Neural cell (in vitro differentiated cells): ENCODE measurements around the gene DOCK10.

ENCODE experiments used
- EZH2 ChIP-seq: fragments of 200-600, 300-800 bp; shearing (Covaris generic), sonication (generic); IDR thresholded peaks from 2 replicates; pipeline ENCODE4 v1.6.1; 2014; ENCODE audit warnings: antibody characterized with exemption, low read length, borderline replicate concordance, mild to moderate bottlenecking; ENCODE audit not compliant: insufficient read depth, poor library complexity, severe bottlenecking
- RAD21 ChIP-seq: fragments of 450-650 bp; conservative IDR thresholded peaks from 2 replicates; pipeline ENCODE4 v1.6.1; 2014; ENCODE audit warnings: antibody characterized with exemption, mild to moderate bottlenecking, moderate library complexity
- TF ChIP-seq, protein P1 (sequence below): fragments of 450-650 bp; IDR thresholded peaks from 2 replicates; pipeline ENCODE4 v1.5.1; 2014; ENCODE audit warnings: antibody characterized with exemption, mild to moderate bottlenecking, moderate library complexity; ENCODE audit not compliant: poor library complexity, severe bottlenecking

DNA sequence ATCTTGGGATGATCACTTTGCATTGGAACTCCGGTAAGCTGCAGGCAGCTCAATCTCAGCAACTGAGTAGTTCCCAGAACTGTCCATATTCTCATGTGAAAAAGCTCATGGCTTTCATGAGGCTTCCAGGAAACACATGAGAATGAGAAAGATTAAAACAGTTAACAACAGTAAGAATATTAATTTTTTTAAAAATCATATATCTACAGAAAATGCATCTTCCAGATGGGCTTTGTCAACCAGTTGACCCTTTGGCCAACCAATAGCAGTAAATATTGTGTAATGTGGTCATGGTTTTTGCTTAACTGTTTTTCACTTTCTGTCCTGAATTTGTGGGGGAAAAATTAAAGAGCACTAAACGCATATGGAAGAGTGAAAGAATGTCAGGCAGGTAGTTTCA lies 194.9 kb downstream of the DOCK10 start:
- TF ChIP-seq, protein P1, sequence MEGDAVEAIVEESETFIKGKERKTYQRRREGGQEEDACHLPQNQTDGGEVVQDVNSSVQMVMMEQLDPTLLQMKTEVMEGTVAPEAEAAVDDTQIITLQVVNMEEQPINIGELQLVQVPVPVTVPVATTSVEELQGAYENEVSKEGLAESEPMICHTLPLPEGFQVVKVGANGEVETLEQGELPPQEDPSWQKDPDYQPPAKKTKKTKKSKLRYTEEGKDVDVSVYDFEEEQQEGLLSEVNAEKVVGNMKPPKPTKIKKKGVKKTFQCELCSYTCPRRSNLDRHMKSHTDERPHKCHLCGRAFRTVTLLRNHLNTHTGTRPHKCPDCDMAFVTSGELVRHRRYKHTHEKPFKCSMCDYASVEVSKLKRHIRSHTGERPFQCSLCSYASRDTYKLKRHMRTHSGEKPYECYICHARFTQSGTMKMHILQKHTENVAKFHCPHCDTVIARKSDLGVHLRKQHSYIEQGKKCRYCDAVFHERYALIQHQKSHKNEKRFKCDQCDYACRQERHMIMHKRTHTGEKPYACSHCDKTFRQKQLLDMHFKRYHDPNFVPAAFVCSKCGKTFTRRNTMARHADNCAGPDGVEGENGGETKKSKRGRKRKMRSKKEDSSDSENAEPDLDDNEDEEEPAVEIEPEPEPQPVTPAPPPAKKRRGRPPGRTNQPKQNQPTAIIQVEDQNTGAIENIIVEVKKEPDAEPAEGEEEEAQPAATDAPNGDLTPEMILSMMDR: no peak
- no peak for TF ChIP-seq RAD21
- no peak for TF ChIP-seq EZH2
